Aorta (tissue), 5 donors: ENCODE data around the gene CELF1. TPM values are rescaled to one million over a fixed set of nuclear protein-coding genes. Genes with fewer than 3 reads are reported as not detected.
"Not testable (repeated sequence)": the region's sequence is repeated elsewhere in the genome, so short reads cannot be mapped to it uniquely, and the experiment has no call there.

ENCODE experiments used
- ATAC-seq: fragments of 200-7000 bp; cut with Tn5 transposase; one replicate; pipeline ENCODE4 v1.9.1; 2022; ENCODE audit warnings: moderate library complexity; ENCODE audit not compliant: low FRiP score
- DNase-seq, 2 donors: peaks; one replicate each; pipeline ENCODE4 v3.0.0-alpha.2; 2020
- H3K27ac ChIP-seq, 2 donors: one replicate each; pipeline ENCODE4 v1.5.1; 2013; ENCODE audit warnings: low read length in 2 of 2, mild to moderate bottlenecking in 2 of 2, moderate library complexity in 2 of 2, control low read depth in 1 of 2, inconsistent platforms in 1 of 2, low read depth in 1 of 2
- H3K27me3 ChIP-seq, 2 donors: one replicate each; pipeline ENCODE4 v1.6.1; 2013; ENCODE audit warnings: control low read depth in 1 of 2, low read length in 1 of 2, mild to moderate bottlenecking in 1 of 2, moderate library complexity in 1 of 2; ENCODE audit not compliant: insufficient read depth in 2 of 2, control insufficient read depth in 1 of 2
- H3K36me3 ChIP-seq, 2 donors: one replicate each; pipeline ENCODE4 v1.6.1; 2013; ENCODE audit warnings: control low read depth in 1 of 2, low read length in 1 of 2, mild to moderate bottlenecking in 1 of 2; ENCODE audit not compliant: insufficient read depth in 2 of 2, control insufficient read depth in 1 of 2
- H3K4me1 ChIP-seq, 2 donors: one replicate each; pipeline ENCODE4 v1.6.1; 2013; ENCODE audit warnings: low read length in 2 of 2, control low read depth in 1 of 2, mild to moderate bottlenecking in 1 of 2, moderate library complexity in 1 of 2; ENCODE audit not compliant: insufficient read depth in 2 of 2, control insufficient read depth in 1 of 2
- H3K4me3 ChIP-seq, 2 donors: one replicate each; pipeline ENCODE4 v1.5.1; 2013; ENCODE audit warnings: low read length in 2 of 2, control low read depth in 1 of 2, mild to moderate bottlenecking in 1 of 2
- H3K9me3 ChIP-seq: one replicate; pipeline ENCODE4 v1.6.1; 2013; ENCODE audit warnings: mild to moderate bottlenecking, low read length; ENCODE audit not compliant: control insufficient read depth
- WGBS, 2 donors: extraction: QIAGEN DNeasy Blood & Tissue Kit; methylation state at CpG; one replicate each; pipeline ENCODE4 v1.1.7; 2013; 5-methylcytosine and 5-hydroxymethylcytosine counted together
- intact Hi-C, 2 donors: fragments of 100-400 bp; cut with DNase I; formaldehyde crosslinking; loops; one replicate each; pipeline versions ENCODE4 v1.14.2 to v1.15.0; 2022
- polyA plus RNA-seq, 2 donors: library from polyadenylated mRNA; stranded (reverse); fragments of 200-250 nt; gene quantifications; one replicate each; pipeline ENCODE4 v1.2.3, GENCODE V29; 2013
- total RNA-seq, 2 donors: library from RNA; stranded (reverse); fragmentation: NEBNext Ultra II Directional; extraction: Animal tissue kit (Norgen Biotek cat#: 25700); gene quantifications; one replicate each; pipeline ENCODE4 v1.2.1, GENCODE V29; 2021
- donor health status: healthy with polysubstance abuse.
- donor health status: Bipolar disorder and iron deficiency.
- donor health status: DM: no; HTN: no; CAD: no.
- donor health status: DM: no; HTN: no; CAD: no.
- donor health status: DM: yes; HTN: yes; CAD: no.

CELF1 gene
- total and polyA plus RNA-seq, 4 donors = 11.3 to 114 (median 58.1) TPM

DNA sequence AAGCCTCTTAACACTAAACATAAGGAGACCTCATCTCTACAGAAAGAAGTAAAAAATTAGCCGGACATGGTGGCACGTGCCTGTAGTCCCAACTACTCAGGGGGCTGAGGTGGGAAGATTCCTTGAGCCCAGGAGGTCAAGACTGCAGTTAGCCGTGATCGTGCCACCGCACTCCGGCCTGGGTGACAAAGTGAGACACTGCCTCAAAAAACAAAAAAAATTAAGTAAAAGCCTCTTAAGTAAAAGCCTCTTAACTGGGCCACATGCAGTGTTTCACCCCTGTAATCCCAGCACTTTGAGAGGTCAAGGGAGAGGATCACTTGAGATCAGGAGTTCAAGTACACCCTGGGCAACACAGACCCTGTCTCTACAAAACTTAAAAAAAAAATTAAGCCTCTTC is 25.7 kb downstream of the CELF1 start:
- DNase-seq (no peak), ATAC-seq (no peak)
- peaks cover 6 to 7% of the 10 kb centered on the region in 2 donors for H3K4me1 ChIP-seq
- no peaks in the 10 kb centered on the region for H3K27me3 ChIP-seq
- intact Hi-C loops = no loop called here
- peak overlapping the region in 1 of 2 donors; percentile 33 for H3K27ac ChIP-seq
- no peak overlapping the region for H3K4me3 ChIP-seq
- no peaks in the 10 kb centered on the region for H3K9me3 ChIP-seq
- WGBS, 2 donors = 89 to 91% methylated on average over 6 of the region's 6 CpGs
- no peaks in the 10 kb centered on the region for H3K36me3 ChIP-seq

DNA sequence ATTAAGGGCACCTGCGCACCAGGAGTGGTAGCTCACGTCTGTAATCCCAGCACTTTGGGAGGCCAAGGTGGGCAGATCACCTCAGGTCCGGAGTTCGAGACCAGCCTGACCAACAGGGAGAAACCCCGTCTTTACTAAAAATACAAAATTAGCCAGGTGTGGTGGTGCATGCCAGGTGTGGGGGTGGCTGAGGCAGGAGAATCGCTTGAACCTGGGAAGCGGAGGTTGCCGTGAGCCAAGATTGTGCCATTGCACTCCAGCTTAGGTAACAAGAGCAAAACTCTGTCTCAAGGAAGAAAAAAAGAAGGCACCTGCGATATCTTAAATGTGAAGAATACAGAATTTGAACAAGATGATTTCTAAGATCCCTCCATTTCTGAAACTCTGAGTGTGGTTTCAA is 26.9 kb downstream of the CELF1 start:
- H3K4me1 ChIP-seq, H3K4me3 ChIP-seq, H3K36me3 ChIP-seq, ATAC-seq, H3K27ac ChIP-seq, intact Hi-C loops, DNase-seq, H3K27me3 ChIP-seq, H3K9me3 ChIP-seq: not testable (repeated sequence)
- WGBS, 2 donors = 90 to 93% methylated on average over 9 of the region's 9 CpGs

GRCh38 chr11:47524291-47524874 is 28.5 kb downstream of the CELF1 start:
- peaks cover 6 to 7% of the 10 kb centered on the region in 2 donors for H3K4me1 ChIP-seq
- no peaks in the 10 kb centered on the region for H3K27me3 ChIP-seq
- DNase-seq (peak in 1 of 2 donors; percentile 61), ATAC-seq (peak; percentile 87)
- H3K9me3 ChIP-seq = no peaks in the 10 kb centered on the region
- WGBS, 2 donors = 6 to 7% methylated on average over 9 of the region's 9 CpGs
- no peaks in the 10 kb centered on the region for H3K36me3 ChIP-seq
- peak overlapping the region; percentile 64 to 94 for H3K27ac ChIP-seq
- intact Hi-C loops = loop anchor here in 1 of 2 donors (5.0 kb wide), 1 partner anchor 57 kb away; no protein-coding TSS in a partner anchor
- H3K4me3 ChIP-seq = peak overlapping the region in 1 of 2 donors; percentile 26

DNA sequence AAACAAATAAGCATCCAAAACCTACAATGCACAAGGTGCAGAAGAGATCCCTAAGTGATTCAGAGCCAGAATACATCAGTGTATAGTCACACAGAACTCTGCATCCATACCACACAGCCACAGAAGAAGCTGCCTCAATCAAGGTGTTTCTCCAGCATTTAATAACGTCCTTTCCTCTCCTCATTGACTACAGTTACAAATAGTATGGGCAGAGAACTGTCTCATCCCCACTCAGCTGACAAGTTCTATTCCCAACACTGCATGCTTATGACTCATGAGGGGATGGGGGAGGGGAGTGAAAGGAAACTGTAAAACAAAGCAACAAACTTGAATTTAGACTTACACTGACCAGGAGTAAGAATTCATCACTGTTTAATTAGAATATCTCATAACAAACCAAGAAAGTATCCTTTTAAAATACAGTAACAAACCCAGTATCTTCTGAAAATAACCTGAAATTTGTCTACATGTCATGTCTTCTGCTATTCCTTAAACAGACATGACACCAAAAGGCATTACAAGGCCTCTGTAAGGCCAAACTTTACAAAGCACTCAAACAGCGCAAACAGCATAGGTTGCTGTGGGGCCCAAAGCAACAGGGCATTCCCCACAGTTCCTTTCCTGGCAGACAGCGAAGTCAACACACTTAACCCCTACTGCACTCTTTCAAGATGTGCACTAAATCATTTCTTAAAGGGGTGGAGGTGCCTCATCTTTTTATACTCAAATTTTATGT is 29.3 kb downstream of the CELF1 start:
- 0 to 1% methylated on average over 3 of the region's 3 CpGs for WGBS, 2 donors
- DNase-seq (no peak), ATAC-seq (peak; percentile 88)
- Histone ChIP-seq H3K4me3 (no peak overlapping the region), H3K36me3 (no peaks in the 10 kb centered on the region), H3K27me3 (no peaks in the 10 kb centered on the region), H3K27ac (peak overlapping the region; percentile 64 to 89), H3K4me1 (peaks cover 7 to 9% of the 10 kb centered on the region in 2 donors), H3K9me3 (no peaks in the 10 kb centered on the region)
- intact Hi-C loops = loop anchor here in 1 of 2 donors (5.0 kb wide), 1 partner anchor 56 kb away; no protein-coding TSS in a partner anchor

- ATAC-seq (no peak), DNase-seq (no peak)
- peak overlapping the region in 1 of 2 donors; percentile 28 for H3K27ac ChIP-seq
- H3K9me3 ChIP-seq = no peaks in the 10 kb centered on the region
- H3K4me3 ChIP-seq = no peak overlapping the region
- WGBS, 2 donors = 56 to 60% methylated on average over 3 of the region's 3 CpGs
- H3K27me3 ChIP-seq = no peaks in the 10 kb centered on the region
- intact Hi-C loops = no loop called here
- H3K4me1 ChIP-seq = peaks cover 5 to 20% of the 10 kb centered on the region in 2 donors
- no peaks in the 10 kb centered on the region for H3K36me3 ChIP-seq
Measured at GRCh38 chr11:47518212-47518964, 34.5 kb downstream of the CELF1 start.

DNA sequence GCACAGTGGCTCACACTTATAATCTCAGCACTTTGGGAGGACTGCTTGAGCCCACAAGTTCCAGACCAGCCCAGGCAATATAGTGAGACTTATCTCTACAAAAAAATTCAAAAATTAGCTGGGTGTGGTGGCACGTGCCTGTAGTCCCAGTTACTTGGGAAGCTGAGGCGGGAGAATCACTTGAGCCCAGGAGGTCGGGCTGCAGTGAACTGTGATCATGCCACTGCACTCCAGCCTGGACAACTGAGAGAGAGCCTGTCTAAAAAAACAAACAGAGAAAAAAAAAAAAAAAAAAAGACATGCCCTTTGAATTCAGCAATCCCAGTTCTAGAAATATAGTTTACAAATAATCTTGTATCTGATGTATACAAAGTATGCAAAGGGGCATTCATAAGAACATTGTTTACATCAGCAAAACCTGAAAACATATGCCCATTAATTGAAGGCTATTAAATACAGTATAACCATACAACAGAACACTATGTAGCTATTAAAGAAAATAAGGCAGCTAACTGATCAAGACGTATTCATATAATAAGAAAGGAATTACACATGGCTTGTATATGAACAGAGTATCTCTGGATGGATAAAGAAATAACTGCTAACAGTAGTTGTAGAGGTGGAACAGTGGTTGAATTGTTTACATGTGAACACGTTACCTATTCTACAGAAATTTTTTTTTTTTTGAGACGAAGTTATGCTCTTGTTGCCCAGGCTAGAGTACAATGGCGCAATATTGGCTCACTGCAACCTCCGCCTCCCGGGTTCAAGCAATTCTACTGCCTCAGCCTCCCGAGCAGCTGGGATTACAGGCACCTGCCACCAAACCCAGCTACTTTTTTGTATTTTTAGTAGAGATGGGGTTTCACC is 35.7 kb downstream of the CELF1 start:
- ATAC-seq (no peak), DNase-seq (no peak)
- Histone ChIP-seq H3K4me1 (peaks cover 5 to 19% of the 10 kb centered on the region in 2 donors), H3K27ac (no peak overlapping the region), H3K9me3 (no peaks in the 10 kb centered on the region), H3K4me3 (no peak overlapping the region), H3K27me3 (no peaks in the 10 kb centered on the region), H3K36me3 (no peaks in the 10 kb centered on the region)
- intact Hi-C loops = no loop called here
- 83 to 89% methylated on average over 10 of the region's 10 CpGs for WGBS, 2 donors

DNA sequence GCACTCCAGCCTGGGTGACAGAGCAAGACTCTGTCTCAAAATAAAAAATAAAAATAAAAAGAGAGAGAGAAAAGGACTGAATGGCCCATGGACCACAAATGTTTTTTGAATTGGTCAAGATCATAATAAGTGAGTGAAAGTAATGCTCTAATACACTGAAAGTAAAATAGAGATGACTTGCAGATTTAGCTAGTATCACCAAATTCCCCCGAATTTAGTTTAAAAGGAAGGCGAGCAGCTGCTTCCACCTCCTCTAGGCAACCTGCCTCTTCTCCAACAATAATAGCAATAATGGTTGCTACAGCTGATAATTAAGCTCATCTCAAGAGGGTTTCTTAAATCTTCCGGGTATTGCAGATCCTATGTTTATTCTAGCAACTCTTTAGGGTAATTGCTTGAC is 36.8 kb downstream of the CELF1 start:
- intact Hi-C loops = no loop called here
- H3K36me3 ChIP-seq = no peaks in the 10 kb centered on the region
- H3K9me3 ChIP-seq = no peaks in the 10 kb centered on the region
- peaks cover 5 to 19% of the 10 kb centered on the region in 2 donors for H3K4me1 ChIP-seq
- DNase-seq (no peak), ATAC-seq (no peak)
- no peaks in the 10 kb centered on the region for H3K27me3 ChIP-seq
- H3K27ac ChIP-seq = no peak overlapping the region
- H3K4me3 ChIP-seq = no peak overlapping the region
- 83 to 86% methylated on average over 3 of the region's 3 CpGs for WGBS, 2 donors
